Measurements from ENCODE around the gene VWA2. TPM values are rescaled to one million over a fixed set of nuclear protein-coding genes. Genes with fewer than 3 reads are reported as not detected.

Gene VWA2
- total RNA-seq, 1 donor from 2014 or later: 10.6 TPM

GRCh38 chr10:114273910-114274309, 34.9 kb downstream of the VWA2 start:
- no peak overlapping the region for H3K4me3 ChIP-seq
- TF ChIP-seq, protein P1, sequence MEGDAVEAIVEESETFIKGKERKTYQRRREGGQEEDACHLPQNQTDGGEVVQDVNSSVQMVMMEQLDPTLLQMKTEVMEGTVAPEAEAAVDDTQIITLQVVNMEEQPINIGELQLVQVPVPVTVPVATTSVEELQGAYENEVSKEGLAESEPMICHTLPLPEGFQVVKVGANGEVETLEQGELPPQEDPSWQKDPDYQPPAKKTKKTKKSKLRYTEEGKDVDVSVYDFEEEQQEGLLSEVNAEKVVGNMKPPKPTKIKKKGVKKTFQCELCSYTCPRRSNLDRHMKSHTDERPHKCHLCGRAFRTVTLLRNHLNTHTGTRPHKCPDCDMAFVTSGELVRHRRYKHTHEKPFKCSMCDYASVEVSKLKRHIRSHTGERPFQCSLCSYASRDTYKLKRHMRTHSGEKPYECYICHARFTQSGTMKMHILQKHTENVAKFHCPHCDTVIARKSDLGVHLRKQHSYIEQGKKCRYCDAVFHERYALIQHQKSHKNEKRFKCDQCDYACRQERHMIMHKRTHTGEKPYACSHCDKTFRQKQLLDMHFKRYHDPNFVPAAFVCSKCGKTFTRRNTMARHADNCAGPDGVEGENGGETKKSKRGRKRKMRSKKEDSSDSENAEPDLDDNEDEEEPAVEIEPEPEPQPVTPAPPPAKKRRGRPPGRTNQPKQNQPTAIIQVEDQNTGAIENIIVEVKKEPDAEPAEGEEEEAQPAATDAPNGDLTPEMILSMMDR (IDR thresholded peaks at IDR 0.05): no peak
- no peaks in the 10 kb centered on the region for H3K27me3 ChIP-seq (ENCODE audit: low read depth)
- no peaks in the 10 kb centered on the region for H3K4me1 ChIP-seq
- no peak overlapping the region for H3K27ac ChIP-seq
- ATAC-seq: no peak
- H3K9me3 ChIP-seq: no peaks in the 10 kb centered on the region
- DNase-seq: no peak
- intact Hi-C loops (cut with DNase I): no loop called here
- no peaks in the 10 kb centered on the region for H3K36me3 ChIP-seq

DNA sequence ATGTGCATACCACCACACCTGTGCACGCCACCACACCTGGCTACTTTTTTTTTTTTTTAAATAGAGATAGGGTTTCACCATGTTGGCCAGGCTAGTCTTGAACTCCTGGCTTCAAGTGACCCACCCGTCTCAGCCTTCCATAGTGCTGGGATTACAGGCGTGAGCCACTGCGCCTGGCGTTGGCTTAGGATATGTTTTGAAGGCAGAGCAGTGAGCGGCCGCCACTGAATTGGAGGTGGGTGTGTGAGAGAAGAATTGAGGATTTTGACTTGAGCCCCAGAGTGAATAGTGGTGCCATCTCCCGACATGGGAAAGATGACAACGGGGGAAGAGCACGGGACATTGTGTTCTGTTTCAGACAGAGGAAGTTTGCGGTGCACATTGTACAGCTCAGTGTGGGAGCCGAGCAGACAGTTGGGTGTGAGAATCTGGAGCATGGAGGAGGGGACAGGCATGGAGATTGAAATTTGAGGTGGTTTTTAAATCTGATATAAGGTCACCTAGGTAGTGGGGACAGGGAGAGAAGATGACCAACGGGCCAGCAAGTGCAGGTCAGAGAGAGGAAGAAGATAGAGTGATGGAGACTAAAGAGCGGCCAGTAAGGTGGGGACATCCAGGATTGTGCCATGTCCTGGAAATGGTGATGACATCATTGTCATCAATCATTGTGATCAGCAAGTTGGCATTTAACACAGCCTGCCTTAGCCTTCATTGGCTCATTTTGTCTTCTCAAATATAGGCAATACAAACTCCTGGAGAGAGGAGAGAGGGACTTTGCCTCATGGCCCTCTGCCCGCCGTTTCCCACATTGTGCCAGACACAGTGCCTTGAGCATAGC, 35.8 kb downstream of the VWA2 start:
- no peak overlapping the region for H3K27ac ChIP-seq
- DNase-seq (no peak), ATAC-seq (no peak)
- no peaks in the 10 kb centered on the region for H3K27me3 ChIP-seq (ENCODE audit: low read depth)
- H3K4me3 ChIP-seq: no peak overlapping the region
- no peaks in the 10 kb centered on the region for H3K4me1 ChIP-seq
- H3K9me3 ChIP-seq: no peaks in the 10 kb centered on the region
- H3K36me3 ChIP-seq: no peaks in the 10 kb centered on the region
- intact Hi-C loops (cut with DNase I): no loop called here
- TF ChIP-seq, protein P1 (IDR thresholded peaks at IDR 0.05): no peak

DNA sequence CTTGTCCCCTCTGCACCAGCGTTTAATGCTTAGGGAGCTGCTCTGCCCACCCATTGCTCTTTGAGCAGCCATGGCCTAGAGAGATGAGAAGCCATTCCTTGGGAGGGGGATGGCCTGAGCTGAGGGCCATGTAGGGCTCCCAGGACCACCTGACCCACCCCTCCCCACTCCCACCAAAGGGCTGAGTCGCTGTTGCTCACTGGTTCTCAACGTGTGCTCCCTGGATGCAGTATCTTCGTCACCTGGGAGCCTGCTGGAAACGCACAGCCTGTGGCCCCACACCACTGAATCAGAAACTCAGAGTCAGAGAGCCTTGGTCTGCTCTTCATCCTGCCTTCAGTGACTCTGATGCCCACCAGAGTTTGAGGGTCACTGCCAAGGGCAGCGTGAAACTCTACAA, 37.0 kb downstream of the VWA2 start:
- H3K4me3 ChIP-seq: no peak overlapping the region
- H3K27ac ChIP-seq: no peak overlapping the region
- no peaks in the 10 kb centered on the region for H3K36me3 ChIP-seq
- intact Hi-C loops (cut with DNase I): no loop called here
- no peaks in the 10 kb centered on the region for H3K27me3 ChIP-seq (ENCODE audit: low read depth)
- no peaks in the 10 kb centered on the region for H3K9me3 ChIP-seq
- ATAC-seq (no peak), DNase-seq (no peak)
- H3K4me1 ChIP-seq: no peaks in the 10 kb centered on the region
- TF ChIP-seq, protein P1 (IDR thresholded peaks at IDR 0.05): no peak

DNA sequence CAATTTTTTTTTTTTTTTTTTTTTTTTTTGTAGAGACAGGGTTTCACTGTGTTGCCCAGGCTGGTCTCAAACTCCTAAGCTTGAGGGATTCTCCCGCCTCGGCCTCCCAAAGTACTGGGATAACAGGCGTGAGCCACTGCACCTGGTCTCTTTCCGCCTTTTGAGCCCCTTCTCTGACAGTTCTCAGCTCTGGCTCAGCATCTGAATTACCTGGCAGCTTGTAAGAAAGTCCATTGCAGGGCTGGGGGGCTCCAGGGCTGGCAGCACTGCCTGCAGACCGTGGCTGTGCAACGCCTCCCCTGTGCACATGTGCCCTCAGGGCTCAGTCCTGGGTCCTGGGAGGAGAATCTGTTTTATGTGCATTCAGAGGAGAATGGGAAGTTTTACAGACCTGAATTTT, 37.6 kb downstream of the VWA2 start:
- DNase-seq (no peak), ATAC-seq (no peak)
- no peak overlapping the region for H3K4me3 ChIP-seq
- H3K36me3 ChIP-seq: no peaks in the 10 kb centered on the region
- TF ChIP-seq, protein P1 (IDR thresholded peaks at IDR 0.05): no peak
- no peaks in the 10 kb centered on the region for H3K4me1 ChIP-seq
- intact Hi-C loops (cut with DNase I): no loop called here
- no peak overlapping the region for H3K27ac ChIP-seq
- no peaks in the 10 kb centered on the region for H3K27me3 ChIP-seq (ENCODE audit: low read depth)
- no peaks in the 10 kb centered on the region for H3K9me3 ChIP-seq

GRCh38 chr10:114278140-114278883, 39.3 kb downstream of the VWA2 start:
- TF ChIP-seq, protein P1 (IDR thresholded peaks at IDR 0.05): no peak
- Histone ChIP-seq H3K27ac (no peak overlapping the region), H3K4me1 (no peaks in the 10 kb centered on the region), H3K27me3 (ENCODE audit: low read depth) (no peaks in the 10 kb centered on the region), H3K36me3 (no peaks in the 10 kb centered on the region), H3K4me3 (no peak overlapping the region), H3K9me3 (no peaks in the 10 kb centered on the region)
- DNase-seq (no peak), ATAC-seq (peak in 1 of 2 donors; percentile 3)
- intact Hi-C loops (cut with DNase I): no loop called here
